Neural crest cell (in vitro differentiated cells): ENCODE measurements around the gene PATL2. TPM values are rescaled to one million over a fixed set of nuclear protein-coding genes. Genes with fewer than 3 reads are reported as not detected.

Experiments used
- DNase-seq: peaks from one replicate; pipeline ENCODE4 v3.0.0; 2021; ENCODE audit warnings: low read depth, mixed read lengths, low spot score
- H3K27ac Mint-ChIP-seq: one replicate; pipeline ENCODE4 v1.8.0; 2021; ENCODE audit warnings: mild to moderate bottlenecking, mixed read lengths; ENCODE audit not compliant: unreplicated experiment
- H3K27me3 Mint-ChIP-seq: 2 replicates; pipeline ENCODE4 v1.8.0; 2021; ENCODE audit warnings: low read depth, mild to moderate bottlenecking, mixed read lengths
- H3K36me3 Mint-ChIP-seq: 2 replicates; pipeline ENCODE4 v1.8.0; 2021; ENCODE audit warnings: low read depth, mild to moderate bottlenecking, mixed read lengths
- H3K4me1 Mint-ChIP-seq: 2 replicates; pipeline ENCODE4 v1.8.0; 2021; ENCODE audit warnings: mixed read lengths
- H3K4me3 Mint-ChIP-seq: one replicate; pipeline ENCODE4 v1.8.0; 2021; ENCODE audit warnings: mild to moderate bottlenecking, mixed read lengths
- H3K9me3 Mint-ChIP-seq: 2 replicates; pipeline ENCODE4 v1.8.0; 2021; ENCODE audit warnings: mixed read lengths
- total RNA-seq: library from RNA; stranded (reverse); gene quantifications from 2 replicates; pipeline ENCODE4 v1.2.1, GENCODE V29; 2021
- TF ChIP-seq, protein P1 (sequence below): fragments of 200-600 bp; sonication (generic); conservative IDR thresholded peaks from 2 replicates; pipeline ENCODE4 v1.5.0; 2021; ENCODE audit warnings: antibody characterized with exemption, mild to moderate bottlenecking

PATL2 gene
- total RNA-seq, 1 donor from 2014 or later: 0.35 TPM

DNA sequence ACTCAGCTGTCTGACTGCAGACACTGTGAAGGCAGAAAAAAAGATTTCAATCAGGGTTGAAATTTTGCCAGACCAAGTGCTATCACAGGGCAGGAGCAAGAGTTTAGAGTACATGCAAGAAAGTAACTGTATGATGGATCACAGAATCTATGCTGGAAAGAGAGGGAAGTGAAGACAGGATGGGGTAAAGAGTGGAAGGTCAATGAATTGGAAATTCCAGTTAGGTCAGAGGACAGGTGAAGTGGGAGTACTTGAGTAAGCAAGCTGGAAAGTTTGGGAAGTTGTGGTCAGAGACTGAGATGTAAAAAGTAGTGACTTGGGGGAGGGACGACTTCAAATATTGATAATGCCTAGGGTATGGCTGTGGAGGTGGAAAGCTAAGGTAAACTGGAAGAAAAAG, 54.8 kb downstream of the PATL2 start:
- Mint-ChIP-seq H3K27me3 (no peaks in the 10 kb centered on the region), H3K4me3 (no peak overlapping the region), H3K27ac (no peak overlapping the region), H3K4me1 (peaks cover 4% of the 10 kb centered on the region), H3K9me3 (no peaks in the 10 kb centered on the region), H3K36me3 (peaks cover 12% of the 10 kb centered on the region)
- DNase-seq: no peak
- TF ChIP-seq, protein P1, sequence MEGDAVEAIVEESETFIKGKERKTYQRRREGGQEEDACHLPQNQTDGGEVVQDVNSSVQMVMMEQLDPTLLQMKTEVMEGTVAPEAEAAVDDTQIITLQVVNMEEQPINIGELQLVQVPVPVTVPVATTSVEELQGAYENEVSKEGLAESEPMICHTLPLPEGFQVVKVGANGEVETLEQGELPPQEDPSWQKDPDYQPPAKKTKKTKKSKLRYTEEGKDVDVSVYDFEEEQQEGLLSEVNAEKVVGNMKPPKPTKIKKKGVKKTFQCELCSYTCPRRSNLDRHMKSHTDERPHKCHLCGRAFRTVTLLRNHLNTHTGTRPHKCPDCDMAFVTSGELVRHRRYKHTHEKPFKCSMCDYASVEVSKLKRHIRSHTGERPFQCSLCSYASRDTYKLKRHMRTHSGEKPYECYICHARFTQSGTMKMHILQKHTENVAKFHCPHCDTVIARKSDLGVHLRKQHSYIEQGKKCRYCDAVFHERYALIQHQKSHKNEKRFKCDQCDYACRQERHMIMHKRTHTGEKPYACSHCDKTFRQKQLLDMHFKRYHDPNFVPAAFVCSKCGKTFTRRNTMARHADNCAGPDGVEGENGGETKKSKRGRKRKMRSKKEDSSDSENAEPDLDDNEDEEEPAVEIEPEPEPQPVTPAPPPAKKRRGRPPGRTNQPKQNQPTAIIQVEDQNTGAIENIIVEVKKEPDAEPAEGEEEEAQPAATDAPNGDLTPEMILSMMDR: no peak

DNA sequence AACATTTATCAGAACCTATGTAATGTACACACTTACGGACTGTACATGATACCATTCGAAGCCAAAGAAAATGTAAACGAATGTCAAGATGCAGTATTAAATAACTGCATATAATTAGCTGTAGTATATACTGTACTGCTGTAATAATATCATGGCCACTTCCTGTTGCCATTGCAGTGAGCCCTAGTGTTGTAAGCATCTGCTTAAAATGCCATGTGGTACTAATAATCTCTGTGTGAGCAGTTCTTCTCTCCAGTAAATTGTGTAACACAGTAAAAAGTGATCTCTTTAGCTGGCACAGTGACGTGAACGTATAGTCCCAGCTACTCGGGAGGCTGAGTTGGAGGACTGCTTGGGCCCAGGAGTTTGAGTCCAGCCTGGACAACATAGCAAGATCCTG, 56.3 kb downstream of the PATL2 start:
- peaks cover 10% of the 10 kb centered on the region for H3K36me3 Mint-ChIP-seq
- TF ChIP-seq, protein P1: no peak
- no peak overlapping the region for H3K4me3 Mint-ChIP-seq
- H3K27ac Mint-ChIP-seq: no peak overlapping the region
- no peaks in the 10 kb centered on the region for H3K9me3 Mint-ChIP-seq
- no peaks in the 10 kb centered on the region for H3K27me3 Mint-ChIP-seq
- H3K4me1 Mint-ChIP-seq: no peaks in the 10 kb centered on the region
- no peak for DNase-seq

DNA sequence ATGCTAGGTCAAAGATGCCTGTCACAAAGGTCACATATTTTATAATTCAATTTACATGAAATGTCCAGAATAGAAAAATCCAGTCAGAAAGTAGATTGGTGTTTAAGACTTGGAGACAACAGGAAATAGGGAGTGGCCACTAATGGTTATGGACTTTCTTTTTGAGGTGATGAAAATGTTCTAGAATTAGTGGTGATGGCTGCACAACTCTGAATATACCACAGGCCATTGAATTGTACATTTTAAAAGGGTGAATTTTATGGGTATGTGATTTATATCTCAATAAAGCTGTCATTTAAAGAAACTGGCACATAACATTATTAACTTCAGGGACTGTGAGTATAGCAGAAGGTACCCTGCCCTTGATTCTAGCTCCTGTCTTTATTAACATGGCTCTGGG, 63.5 kb downstream of the PATL2 start:
- Mint-ChIP-seq H3K4me1 (no peaks in the 10 kb centered on the region), H3K4me3 (no peak overlapping the region), H3K9me3 (peaks cover 18% of the 10 kb centered on the region), H3K27ac (no peak overlapping the region), H3K36me3 (peaks cover 37% of the 10 kb centered on the region), H3K27me3 (no peaks in the 10 kb centered on the region)
- no peak for DNase-seq
- TF ChIP-seq, protein P1: no peak

DNA sequence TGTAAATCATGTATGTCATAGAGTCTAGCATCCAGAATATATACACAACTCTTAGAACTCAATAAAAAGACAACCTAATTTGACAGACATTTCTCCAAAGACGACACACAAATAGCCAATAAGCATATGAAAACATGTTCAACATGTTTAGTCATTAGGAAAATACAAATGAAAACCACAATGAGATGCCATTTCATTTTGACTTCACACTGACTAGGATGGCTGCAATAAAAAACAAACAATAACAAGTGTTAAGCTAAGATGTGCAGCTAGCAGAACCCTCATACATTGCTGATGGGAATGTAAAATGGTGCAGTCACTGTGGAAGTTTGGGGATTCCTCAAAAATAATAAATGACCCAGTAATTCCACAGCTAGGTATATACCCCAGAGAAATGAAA, 64.1 kb downstream of the PATL2 start:
- Mint-ChIP-seq H3K27ac (no peak overlapping the region), H3K4me3 (no peak overlapping the region), H3K9me3 (peaks cover 18% of the 10 kb centered on the region), H3K36me3 (peaks cover 37% of the 10 kb centered on the region), H3K4me1 (no peaks in the 10 kb centered on the region), H3K27me3 (no peaks in the 10 kb centered on the region)
- DNase-seq: no peak
- TF ChIP-seq, protein P1: no peak

DNA sequence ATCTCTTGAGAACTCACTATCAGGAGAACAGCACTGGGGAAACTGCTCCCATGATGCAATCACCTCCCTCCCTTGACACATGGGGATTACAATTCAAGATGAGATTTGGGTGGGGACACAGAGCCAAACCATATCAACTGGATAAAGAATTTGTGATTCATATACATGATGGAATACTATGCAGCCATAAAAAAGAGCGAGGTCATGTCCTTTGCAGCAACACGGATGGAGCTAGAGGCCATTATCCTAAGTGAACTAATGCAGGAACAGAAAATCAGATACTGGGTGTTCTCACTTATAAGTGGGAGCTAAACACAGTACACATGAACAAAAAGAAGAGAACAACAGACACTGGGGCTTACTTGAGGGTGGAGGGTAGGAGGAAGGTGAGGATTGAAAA, 64.7 kb downstream of the PATL2 start:
- no peak for DNase-seq
- TF ChIP-seq, protein P1: no peak
- Mint-ChIP-seq H3K27me3 (no peaks in the 10 kb centered on the region), H3K27ac (no peak overlapping the region), H3K36me3 (peaks cover 39% of the 10 kb centered on the region), H3K4me3 (no peak overlapping the region), H3K9me3 (peaks cover 18% of the 10 kb centered on the region), H3K4me1 (no peaks in the 10 kb centered on the region)

DNA sequence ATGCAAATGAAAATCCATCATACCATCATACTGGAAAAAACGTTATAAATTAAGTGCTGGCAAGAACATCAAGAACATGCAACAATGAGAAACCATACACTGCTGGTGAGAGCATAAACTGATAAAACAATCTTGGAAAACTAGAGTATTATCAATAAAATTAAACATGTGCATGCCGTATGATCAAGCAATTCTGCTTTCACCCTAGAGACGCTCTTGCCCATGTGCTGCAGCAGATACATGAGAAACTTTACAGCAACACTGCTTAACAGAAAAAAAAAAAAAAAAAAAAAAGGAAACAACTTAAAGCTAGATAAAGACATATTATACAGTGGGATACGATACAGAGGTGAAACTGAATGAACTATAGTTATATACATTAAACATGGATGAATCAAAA, 69.5 kb downstream of the PATL2 start:
- Mint-ChIP-seq H3K27ac (no peak overlapping the region), H3K4me1 (no peaks in the 10 kb centered on the region), H3K27me3 (no peaks in the 10 kb centered on the region), H3K9me3 (peaks cover 18% of the 10 kb centered on the region), H3K36me3 (peaks cover 40% of the 10 kb centered on the region), H3K4me3 (no peak overlapping the region)
- no peak for DNase-seq
- TF ChIP-seq, protein P1: no peak
